HUDEP-2 (cell line): Measurements from ENCODE around the gene LTBR.

Experiments
- DNase-seq, 76 experiments: peaks; one replicate each; lab custom pipeline; 2025; ENCODE audit not compliant: unreplicated experiment in 76 of 76; lab: John Stamatoyannopoulos, UW

Gene LTBR

DNA sequence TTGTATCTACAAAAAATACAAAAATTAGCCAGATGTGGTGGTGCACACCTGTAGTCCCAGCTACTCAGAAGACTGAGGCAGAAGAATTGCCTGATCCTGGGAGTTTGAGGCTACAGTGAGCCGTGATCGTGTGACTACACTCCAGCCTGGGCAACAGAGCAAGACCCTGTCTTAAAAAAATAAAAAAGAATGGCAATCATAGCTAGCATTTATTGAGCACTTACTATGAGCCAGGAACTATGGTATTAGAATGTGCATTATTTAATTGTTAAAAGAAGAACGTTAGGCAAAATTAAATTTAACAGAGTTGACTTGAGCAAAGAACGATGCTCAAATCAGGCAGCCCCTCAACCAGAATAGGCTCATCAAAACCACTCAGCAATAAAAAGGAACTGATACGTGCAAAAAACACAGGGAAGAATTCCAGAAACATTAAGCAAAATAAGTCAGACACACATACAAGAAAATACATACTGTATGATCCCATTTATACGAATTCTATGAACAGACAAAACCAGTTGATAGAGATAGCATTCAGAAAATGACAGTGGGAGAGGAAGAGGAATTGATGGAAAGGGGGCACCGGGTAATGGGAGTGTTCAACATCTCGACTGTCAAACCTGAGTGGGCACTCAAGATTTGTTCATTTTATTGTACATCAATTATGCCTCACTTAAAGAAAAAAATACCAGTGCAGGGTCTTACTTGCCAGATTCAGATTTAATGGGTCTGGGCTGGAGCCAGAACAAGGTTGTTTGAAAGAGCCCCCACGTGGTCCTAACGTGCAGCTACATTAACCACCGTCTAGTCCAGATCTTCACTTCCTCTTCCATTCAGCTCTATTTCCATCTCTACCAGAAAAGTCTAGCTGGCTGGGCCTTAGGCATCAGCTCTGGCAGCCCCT lies 16.6 kb upstream of the LTBR start:
- DNase-seq: peak in 14 of 76 experiments; percentile 4 to 53 (median 18)

GRCh38 chr12:6367969-6368892 lies 15.7 kb upstream of the LTBR start:
- peak in 1 of 76 experiments; percentile 11 for DNase-seq

GRCh38 chr12:6368906-6369525 lies 14.9 kb upstream of the LTBR start:
- no peak for DNase-seq

DNA sequence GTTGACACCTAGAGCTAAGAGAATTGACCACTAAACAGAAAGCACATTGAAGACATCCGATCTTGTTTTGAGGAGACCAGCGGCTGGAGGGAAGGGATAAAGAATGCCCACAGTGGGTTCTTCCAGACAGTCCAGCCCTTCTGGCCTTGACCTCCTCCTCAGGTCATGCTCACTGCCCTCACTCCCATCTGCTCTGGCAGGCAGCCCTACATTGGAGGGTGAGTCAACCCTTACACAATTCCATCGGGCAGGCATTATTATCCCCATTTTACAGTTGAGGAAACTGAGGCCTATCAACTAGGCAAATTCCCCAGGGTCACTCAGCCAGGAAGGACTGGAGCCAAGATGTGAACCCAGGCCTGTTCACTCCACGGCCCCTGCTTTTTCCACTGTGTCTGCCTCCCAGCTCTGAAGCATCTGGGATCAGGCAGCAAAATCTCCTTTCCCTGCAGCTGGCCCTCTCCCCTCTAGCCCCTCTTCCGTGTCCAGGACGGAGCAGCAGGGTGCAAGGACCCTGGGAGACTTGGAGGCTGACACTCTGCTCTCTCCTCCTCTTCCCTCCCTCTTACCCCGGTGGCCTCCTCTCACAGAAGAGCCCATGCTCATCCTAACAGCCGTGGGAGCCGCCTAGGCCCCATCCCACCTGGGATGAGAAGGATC lies 13.9 kb upstream of the LTBR start:
- no peak for DNase-seq

GRCh38 chr12:6370576-6370935 lies 13.4 kb upstream of the LTBR start:
- no peak for DNase-seq

GRCh38 chr12:6370994-6371754 lies 12.8 kb upstream of the LTBR start:
- no peak for DNase-seq

- DNase-seq: no peak
Observed at GRCh38 chr12:6372403-6373003, 11.5 kb upstream of the LTBR start.

GRCh38 chr12:6373022-6373787 lies 10.8 kb upstream of the LTBR start:
- no peak for DNase-seq

GRCh38 chr12:6374028-6374785 lies 9.8 kb upstream of the LTBR start:
- no peak for DNase-seq

DNA sequence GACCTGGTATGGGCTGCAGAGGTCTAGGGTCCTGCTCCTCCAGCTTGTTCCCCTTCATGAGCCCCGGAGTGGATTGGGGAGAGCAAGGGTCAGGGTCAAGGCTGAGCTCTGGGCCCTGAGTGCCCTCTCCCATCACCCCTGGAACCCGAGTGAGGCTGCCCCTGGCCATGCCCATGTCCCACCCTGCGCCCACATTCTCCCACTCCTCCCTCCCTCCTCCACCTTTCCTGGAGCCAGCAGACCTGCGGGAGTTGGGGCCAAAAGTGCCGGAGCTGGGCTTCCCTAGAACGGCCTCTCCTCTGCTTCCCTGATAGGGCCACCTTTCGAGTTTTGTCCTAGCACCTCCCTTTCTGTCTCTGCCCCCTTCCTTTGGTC lies 9.2 kb upstream of the LTBR start:
- DNase-seq: no peak

DNA sequence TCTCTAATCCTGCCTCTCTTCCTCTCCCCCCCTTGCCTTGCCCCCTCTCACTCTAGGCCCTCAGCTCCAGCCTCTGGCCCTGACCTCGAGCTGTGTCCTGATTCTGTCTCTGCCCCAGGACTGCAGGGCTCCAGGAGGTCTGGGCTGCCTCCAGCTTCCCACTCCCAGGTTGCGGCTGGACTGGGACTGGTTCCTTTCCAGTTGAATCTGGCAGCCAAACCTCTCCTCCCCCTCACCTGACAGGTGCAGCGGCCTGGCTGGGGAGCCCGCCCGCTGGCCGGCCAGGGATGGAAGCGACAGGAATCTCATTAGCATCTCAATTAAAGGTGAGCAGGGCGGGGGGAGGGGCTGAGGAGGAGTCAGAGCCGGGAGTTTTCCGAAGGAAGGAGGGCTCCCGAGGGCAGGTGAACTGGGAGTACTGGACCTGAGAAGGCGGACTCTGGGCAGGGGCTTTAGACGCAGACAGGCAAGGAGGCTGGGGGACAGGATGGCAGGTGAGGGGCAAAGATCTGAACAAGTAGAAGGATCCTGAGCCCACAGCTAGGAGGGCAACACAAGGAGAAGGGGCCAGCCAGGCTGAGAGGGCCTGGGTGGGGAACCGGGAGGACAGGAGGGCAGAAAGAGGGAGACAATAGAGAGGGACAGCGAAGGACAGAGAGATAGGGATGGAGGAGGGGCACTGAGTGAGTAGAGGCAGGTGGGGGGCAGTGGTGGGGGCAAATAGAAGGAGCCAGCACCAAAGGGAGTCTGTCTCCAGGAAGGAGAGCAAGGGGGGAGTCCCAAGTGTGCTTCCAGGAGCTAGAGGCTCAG lies 8.5 kb upstream of the LTBR start, which contains the start of gene SCNN1A:
SCNN1A (minus strand) TSS at position 295 of the 810 bp plus-strand sequence. CDS start 780 bp downstream, outside the sequence.
- no peak for DNase-seq

- peak in 2 of 76 experiments; percentile 3 to 13 for DNase-seq
Observed at GRCh38 chr12:6376079-6376869, 7.7 kb upstream of the LTBR start.

GRCh38 chr12:6376870-6377666 lies 6.9 kb upstream of the LTBR start:
- DNase-seq: no peak

DNA sequence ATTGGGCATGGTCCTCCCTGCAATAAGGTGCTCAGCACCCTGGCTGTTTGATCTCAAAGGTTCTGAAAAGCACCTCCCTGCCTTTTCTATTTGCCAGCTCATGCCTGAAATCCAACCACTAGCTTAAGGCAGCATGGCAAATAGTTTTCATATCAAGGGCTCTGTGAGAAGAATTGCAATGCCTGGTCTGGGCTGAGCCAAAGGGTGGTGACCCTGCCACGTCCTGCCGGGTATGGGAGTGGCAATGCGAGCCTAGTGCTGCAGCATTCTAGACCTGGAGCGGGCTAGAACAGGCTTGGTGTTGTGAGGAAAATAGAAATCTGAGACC lies 6.3 kb upstream of the LTBR start:
- DNase-seq: peak in 9 of 76 experiments; percentile 4 to 33 (median 15)

- DNase-seq: no peak
Observed at GRCh38 chr12:6378709-6379472, 5.1 kb upstream of the LTBR start.
